HG03342 (cell line): ENCODE data around the gene KRAS.
A peak's percentile ranks its signal among the peaks of the same experiment; 100 is the strongest.

ENCODE experiments used
- ATAC-seq: cut with Tn5 transposase; IDR thresholded peaks from one replicate; pipeline ENCODE4 v1.9.1; 2021; ENCODE audit warnings: mild to moderate bottlenecking, moderate library complexity; ENCODE audit not compliant: unreplicated experiment

The KRAS gene

GRCh38 chr12:25197608-25198007 is 53.1 kb downstream of the KRAS start:
- no peak for ATAC-seq

- peak; percentile 96 for ATAC-seq
Observed at GRCh38 chr12:25195056-25195971, 55.4 kb downstream of the KRAS start, which contains the start of the genes DNAI7 and ETFRF1. DNAI7 (minus strand) TSS chr12:25195160; CDS start chr12:25195078, 82 bp downstream. ETFRF1 (plus strand) TSS chr12:25195237; CDS start chr12:25203957, 8,720 bp downstream.

- ATAC-seq: no peak
Observed at GRCh38 chr12:25194722-25195055, 56.0 kb downstream of the KRAS start.

GRCh38 chr12:25194214-25194613 is 56.5 kb downstream of the KRAS start:
- no peak for ATAC-seq

DNA sequence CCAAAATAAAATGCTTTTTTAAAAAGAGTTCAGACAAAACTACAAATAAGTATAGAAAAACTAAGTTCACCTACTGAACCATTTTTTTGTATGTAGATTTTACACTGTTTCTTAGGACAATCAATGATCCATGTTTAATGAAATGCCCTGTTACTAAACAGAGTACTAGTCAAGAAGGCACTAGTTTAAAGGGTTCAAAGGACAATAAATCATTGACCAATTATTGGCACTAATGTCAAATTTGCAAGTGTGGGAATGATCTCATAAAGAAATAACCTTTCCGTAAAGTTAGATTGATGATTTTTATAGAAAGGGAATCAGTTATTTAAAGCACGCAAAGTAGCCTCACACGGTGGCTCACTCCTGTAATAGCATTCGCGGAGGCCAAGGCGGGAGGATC is 59.9 kb downstream of the KRAS start:
- ATAC-seq: no peak

- no peak for ATAC-seq
Observed at GRCh38 chr12:25189656-25190055, 61.1 kb downstream of the KRAS start.

DNA sequence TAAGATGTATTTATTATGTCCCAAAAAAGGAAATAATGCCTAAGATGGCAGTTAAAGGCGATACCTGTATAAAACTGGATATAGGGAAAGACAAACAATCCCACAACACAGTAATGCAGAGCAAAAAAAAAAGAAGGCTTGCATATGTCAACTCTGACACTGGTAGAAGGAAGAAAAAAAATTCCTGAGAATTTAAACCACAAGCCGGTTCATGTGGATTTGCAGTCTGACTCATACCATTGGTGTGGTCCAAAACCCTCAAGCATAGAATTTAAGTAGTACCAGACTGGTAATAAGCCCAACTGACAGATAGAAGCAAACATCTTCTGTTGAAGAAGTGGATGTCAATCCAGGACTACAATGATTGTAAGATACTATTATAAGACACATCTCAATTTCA is 62.9 kb downstream of the KRAS start:
- no peak for ATAC-seq

GRCh38 chr12:25186788-25187402 is 63.8 kb downstream of the KRAS start:
- peak; percentile 88 for ATAC-seq

DNA sequence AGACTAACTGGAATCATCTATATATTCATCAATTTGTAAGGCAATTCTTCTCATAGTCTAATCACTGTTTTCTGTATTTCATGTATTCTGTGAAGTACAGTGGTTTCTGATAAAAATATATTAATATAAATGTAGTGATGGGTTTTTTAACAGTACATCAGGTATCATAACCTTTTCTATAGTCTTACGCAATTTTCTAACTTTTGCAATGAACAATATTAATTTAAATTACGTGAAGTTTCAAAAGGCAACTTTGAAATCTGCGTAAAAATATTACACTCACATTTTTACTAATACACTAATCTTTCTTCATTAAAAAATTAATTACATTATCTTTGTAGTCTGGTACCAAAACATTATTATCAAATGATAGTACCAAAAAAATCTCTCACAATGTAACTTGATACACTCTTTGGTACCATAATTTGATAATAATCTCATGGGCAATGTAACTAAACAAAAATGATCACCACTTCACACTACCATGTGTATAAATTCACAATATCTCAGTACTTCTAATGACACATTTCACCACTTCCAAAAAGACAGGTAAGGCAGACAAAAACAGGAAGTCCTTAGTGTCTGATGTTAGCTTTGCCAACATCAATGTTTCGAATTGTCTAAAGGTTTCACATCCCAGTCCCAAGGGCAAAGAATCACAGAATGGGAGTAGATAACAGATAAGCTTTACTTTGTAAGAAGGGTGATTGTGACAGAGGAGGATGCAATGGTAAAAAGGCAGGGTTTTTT is 64.5 kb downstream of the KRAS start:
- ATAC-seq: peak; percentile 53

DNA sequence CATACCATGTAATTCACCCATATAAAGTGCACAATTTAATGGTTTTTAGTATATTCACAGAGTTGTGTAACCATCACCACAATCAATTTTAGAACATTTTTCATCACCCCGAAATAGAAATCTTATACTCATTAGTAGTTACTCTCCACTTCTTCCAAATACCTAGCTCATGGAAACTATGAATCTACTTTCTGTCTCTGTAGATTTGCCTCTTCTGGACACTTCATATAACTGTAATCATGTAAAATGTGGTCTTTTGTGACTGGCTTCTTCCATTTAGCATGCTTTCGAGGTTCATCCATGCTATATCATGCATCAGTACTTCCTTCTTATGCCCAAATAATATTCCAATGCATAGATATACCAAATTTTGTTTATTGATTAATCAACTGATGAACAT is 66.6 kb downstream of the KRAS start:
- no peak for ATAC-seq

- no peak for ATAC-seq
Observed at GRCh38 chr12:25182765-25183164, 68.0 kb downstream of the KRAS start.

GRCh38 chr12:25162866-25163265 is 87.9 kb downstream of the KRAS start:
- no peak for ATAC-seq

- ATAC-seq: no peak
Observed at GRCh38 chr12:25156061-25156460, 94.7 kb downstream of the KRAS start.

GRCh38 chr12:25155022-25155576 is 95.6 kb downstream of the KRAS start:
- ATAC-seq: peak; percentile 52
